Sigmoid colon (tissue), 7 donors: Measurements from ENCODE around the gene CLIC4. TPM values are rescaled to one million over a fixed set of nuclear protein-coding genes. Genes with fewer than 3 reads are reported as not detected.
"Not testable (repeated sequence)": the region's sequence is repeated elsewhere in the genome, so short reads cannot be mapped to it uniquely, and the experiment has no call there.

ENCODE experiments used
- DNase-seq: peaks from one replicate; pipeline ENCODE4 v3.0.0-alpha.2; 2019
- H3K27ac ChIP-seq, 4 donors: fragments of 200-600 bp; sonication (generic); one replicate each; pipeline ENCODE4 v1.5.1; 2016 to 2019; ENCODE audit warnings: mild to moderate bottlenecking in 1 of 4
- H3K27me3 ChIP-seq, 3 donors: fragments of 200-600 bp; sonication (generic); one replicate each; pipeline ENCODE4 v1.5.1; 2019; ENCODE audit warnings: mild to moderate bottlenecking in 1 of 3
- H3K36me3 ChIP-seq, 4 donors: fragments of 200-600 bp; sonication (generic); one replicate each; pipeline ENCODE4 v1.5.1; 2016 to 2019
- H3K4me1 ChIP-seq, 4 donors: fragments of 200-600 bp; sonication (generic); one replicate each; pipeline ENCODE4 v1.5.1; 2017 to 2019
- H3K4me3 ChIP-seq, 4 donors: fragments of 200-600 bp; sonication (generic); one replicate each; pipeline ENCODE4 v1.5.1; 2017 to 2019; ENCODE audit warnings: mild to moderate bottlenecking in 2 of 4, moderate library complexity in 1 of 4
- H3K9me3 ChIP-seq, 4 donors: fragments of 200-600 bp in 3 of 4; sonication (generic) in 3 of 4; one replicate each; pipeline versions ENCODE4 v1.5.1 to v1.6.1; 2013 to 2019
- EP300 ChIP-seq, 4 donors: sonication (generic); formaldehyde crosslinking; IDR thresholded peaks; one replicate each; pipeline ENCODE4 v1.6.1; 2017; ENCODE audit warnings: antibody characterized with exemption in 4 of 4
- POLR2A ChIP-seq, 2 donors: fragments of 450-650 bp; IDR thresholded peaks; one replicate each; pipeline ENCODE4 v1.6.1; 2016; ENCODE audit warnings: antibody characterized with exemption in 2 of 2, mild to moderate bottlenecking in 2 of 2, moderate library complexity in 2 of 2
- POLR2AphosphoS5 ChIP-seq, 4 donors: sonication (generic); formaldehyde crosslinking; IDR thresholded peaks; one replicate each; pipeline ENCODE4 v1.6.1; 2017; ENCODE audit warnings: antibody characterized with exemption in 4 of 4
- WGBS, 2 donors: extraction: QIAGEN DNeasy Blood & Tissue Kit; methylation state at CpG; one replicate each; pipeline ENCODE4 v1.1.7; 2013; 5-methylcytosine and 5-hydroxymethylcytosine counted together
- intact Hi-C: fragments of 100-400 bp; cut with DNase I; formaldehyde crosslinking; loops from one replicate; pipeline ENCODE4 v1.15.1; 2023
- polyA plus RNA-seq, 3 donors: library from polyadenylated mRNA; stranded (reverse); fragments of 200-250 nt; gene quantifications; one replicate each; pipeline ENCODE4 v1.2.3, GENCODE V29; 2013
- total RNA-seq, 4 donors: library from RNA; depleted of rRNA; stranded (reverse); fragments of >200 nt; gene quantifications; one replicate each; pipeline ENCODE4 v1.1.0, GENCODE V29; 2016
- TF ChIP-seq, protein P1 (sequence below), 4 experiments: fragments of 450-650 bp in 3 of 4; fragments of 200-600 bp in 1 of 4; IDR thresholded peaks; one replicate each; pipeline ENCODE4 v1.5.1; 2016 to 2019; ENCODE audit warnings: antibody characterized with exemption in 4 of 4, mild to moderate bottlenecking in 3 of 4, moderate library complexity in 2 of 4
- donor health status: healthy with polysubstance abuse.
- donor health status: Bipolar disorder and iron deficiency.
- donor health status: healthy.

The CLIC4 gene
- total and polyA plus RNA-seq, 7 donors: 37.8 to 443 (median 334) TPM

DNA sequence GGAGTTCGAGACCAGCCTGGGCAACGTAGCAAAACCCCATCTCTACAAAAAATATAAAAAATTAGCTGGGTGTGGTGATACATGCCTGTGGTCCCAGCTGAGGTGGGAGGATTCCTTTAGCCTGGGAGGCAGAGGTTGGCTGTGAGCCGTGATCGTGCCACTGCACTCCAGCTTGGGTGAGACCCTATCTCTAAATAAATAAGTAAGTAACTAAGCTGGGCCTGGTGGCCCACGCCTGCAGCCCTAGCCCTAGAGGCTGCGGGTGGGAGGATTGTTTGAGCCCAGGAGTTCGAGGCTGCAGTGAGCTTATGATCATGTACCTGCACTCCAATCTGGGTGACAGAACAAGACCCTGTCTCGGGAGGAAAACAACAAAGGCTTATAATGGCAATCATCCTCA lies 4.6 kb downstream of the CLIC4 start:
- no peak for DNase-seq
- H3K36me3 ChIP-seq: no peaks in the 10 kb centered on the region
- H3K4me1 ChIP-seq: peaks cover 0 to 76% (median 73%) of the 10 kb centered on the region in 4 donors
- H3K4me3 ChIP-seq: no peak overlapping the region
- H3K27me3 ChIP-seq: no peaks in the 10 kb centered on the region
- TF ChIP-seq POLR2A (IDR thresholded peaks at IDR 0.05): no peak
- TF ChIP-seq, protein P1, sequence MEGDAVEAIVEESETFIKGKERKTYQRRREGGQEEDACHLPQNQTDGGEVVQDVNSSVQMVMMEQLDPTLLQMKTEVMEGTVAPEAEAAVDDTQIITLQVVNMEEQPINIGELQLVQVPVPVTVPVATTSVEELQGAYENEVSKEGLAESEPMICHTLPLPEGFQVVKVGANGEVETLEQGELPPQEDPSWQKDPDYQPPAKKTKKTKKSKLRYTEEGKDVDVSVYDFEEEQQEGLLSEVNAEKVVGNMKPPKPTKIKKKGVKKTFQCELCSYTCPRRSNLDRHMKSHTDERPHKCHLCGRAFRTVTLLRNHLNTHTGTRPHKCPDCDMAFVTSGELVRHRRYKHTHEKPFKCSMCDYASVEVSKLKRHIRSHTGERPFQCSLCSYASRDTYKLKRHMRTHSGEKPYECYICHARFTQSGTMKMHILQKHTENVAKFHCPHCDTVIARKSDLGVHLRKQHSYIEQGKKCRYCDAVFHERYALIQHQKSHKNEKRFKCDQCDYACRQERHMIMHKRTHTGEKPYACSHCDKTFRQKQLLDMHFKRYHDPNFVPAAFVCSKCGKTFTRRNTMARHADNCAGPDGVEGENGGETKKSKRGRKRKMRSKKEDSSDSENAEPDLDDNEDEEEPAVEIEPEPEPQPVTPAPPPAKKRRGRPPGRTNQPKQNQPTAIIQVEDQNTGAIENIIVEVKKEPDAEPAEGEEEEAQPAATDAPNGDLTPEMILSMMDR (IDR thresholded peaks at IDR 0.05): no peak
- TF ChIP-seq EP300 (IDR thresholded peaks at IDR 0.05): no peak
- TF ChIP-seq POLR2AphosphoS5 (IDR thresholded peaks at IDR 0.05): no peak
- H3K27ac ChIP-seq: peak overlapping the region; percentile 95 to 100 (median 99)
- H3K9me3 ChIP-seq: no peaks in the 10 kb centered on the region
- WGBS, 2 donors: 91 to 94% methylated on average over 8 of the region's 8 CpGs
- intact Hi-C loops: loop anchor here (5.0 kb wide), 2 partner anchors 58 to 108 kb away; partner anchors contain the start of gene SRRM1

DNA sequence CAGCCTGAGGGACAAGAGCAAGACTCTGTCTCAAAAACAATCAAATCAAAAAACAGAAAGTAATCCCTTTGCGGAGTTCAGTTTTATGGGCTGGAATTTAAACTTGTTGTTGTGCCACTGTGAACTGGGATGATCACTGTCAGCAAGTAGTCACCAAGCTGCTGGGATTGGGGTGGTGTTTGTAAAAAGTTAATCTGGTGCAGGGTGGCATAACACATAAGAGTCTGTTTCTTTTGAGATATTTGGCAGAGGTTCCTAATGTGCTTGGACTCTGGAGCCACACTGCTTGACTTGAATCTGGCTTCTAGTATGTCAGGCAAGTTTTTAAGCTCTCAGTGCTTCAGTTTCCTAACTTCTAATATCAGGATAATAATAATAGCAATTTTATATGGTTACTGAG lies 6.6 kb downstream of the CLIC4 start:
- H3K4me1 ChIP-seq: peaks cover 0 to 78% (median 73%) of the 10 kb centered on the region in 4 donors
- H3K27me3 ChIP-seq: no peaks in the 10 kb centered on the region
- intact Hi-C loops: no loop called here
- no peak for TF ChIP-seq POLR2A (IDR thresholded peaks at IDR 0.05)
- peak in 1 of 4 donors; percentile 21 for TF ChIP-seq POLR2AphosphoS5 (IDR thresholded peaks at IDR 0.05)
- no peaks in the 10 kb centered on the region for H3K9me3 ChIP-seq
- 78 to 86% methylated on average over 1 of the region's 1 CpG for WGBS, 2 donors
- peak overlapping the region; percentile 30 to 99 (median 62) for H3K27ac ChIP-seq
- DNase-seq: no peak
- H3K4me3 ChIP-seq: peak overlapping the region in 1 of 4 donors; percentile 17
- H3K36me3 ChIP-seq: no peaks in the 10 kb centered on the region

DNA sequence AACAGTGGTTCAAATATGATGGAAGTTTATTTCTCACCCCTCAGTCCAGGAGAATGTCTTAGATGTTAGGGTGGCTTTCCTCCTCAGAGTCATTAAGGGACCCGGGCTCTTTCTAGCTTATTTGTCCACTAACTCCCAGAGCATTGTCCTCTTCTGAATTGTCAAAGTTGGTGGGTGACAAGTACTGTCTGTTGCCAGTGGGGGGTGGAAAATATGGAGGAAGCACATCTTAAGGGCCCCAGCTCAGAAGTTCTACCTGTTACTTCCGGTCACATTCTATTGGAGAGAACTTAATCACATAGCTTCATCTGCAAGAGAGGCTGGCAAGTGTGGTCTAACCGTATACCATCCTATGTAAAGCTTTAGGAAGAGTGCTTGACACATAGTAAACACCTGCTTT lies 7.1 kb downstream of the CLIC4 start:
- peak overlapping the region; percentile 30 to 99 (median 62) for H3K27ac ChIP-seq
- H3K36me3 ChIP-seq: no peaks in the 10 kb centered on the region
- no peak for DNase-seq
- no peaks in the 10 kb centered on the region for H3K9me3 ChIP-seq
- no peaks in the 10 kb centered on the region for H3K27me3 ChIP-seq
- H3K4me3 ChIP-seq: peak overlapping the region in 1 of 4 donors; percentile 17
- intact Hi-C loops: no loop called here
- H3K4me1 ChIP-seq: peaks cover 0 to 73% (median 70%) of the 10 kb centered on the region in 4 donors
- WGBS, 2 donors: 74 to 85% methylated on average over 3 of the region's 3 CpGs
- TF ChIP-seq POLR2AphosphoS5 (IDR thresholded peaks at IDR 0.05) (no peak), EP300 (IDR thresholded peaks at IDR 0.05) (no peak), POLR2A (IDR thresholded peaks at IDR 0.05) (no peak)
- TF ChIP-seq, protein P1 (IDR thresholded peaks at IDR 0.05): no peak

DNA sequence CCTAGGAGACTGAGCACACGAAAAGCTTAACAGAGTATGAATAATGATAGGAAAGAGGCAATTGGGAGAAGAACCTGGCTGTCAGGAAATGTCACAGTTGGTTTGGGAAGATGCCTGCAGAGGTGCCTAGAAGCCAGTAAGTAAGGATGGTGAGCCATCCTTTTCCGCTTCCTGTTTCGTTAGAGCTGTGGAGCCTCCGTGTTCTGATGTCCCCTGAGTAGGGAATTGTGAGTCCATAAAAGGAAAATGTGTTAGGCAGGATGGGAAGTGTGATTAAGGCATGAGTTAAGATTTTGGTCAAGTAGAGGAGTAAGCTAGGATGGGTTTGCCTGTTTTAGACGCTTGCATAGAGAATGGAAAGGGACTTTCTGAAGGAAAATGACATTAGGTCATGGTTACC lies 9.0 kb downstream of the CLIC4 start:
- no peaks in the 10 kb centered on the region for H3K36me3 ChIP-seq
- H3K4me1 ChIP-seq: peaks cover 0 to 71% (median 57%) of the 10 kb centered on the region in 4 donors
- intact Hi-C loops: no loop called here
- no peak overlapping the region for H3K4me3 ChIP-seq
- no peaks in the 10 kb centered on the region for H3K27me3 ChIP-seq
- peak in 1 of 4 donors; percentile 18 for TF ChIP-seq POLR2AphosphoS5 (IDR thresholded peaks at IDR 0.05)
- TF ChIP-seq POLR2A (IDR thresholded peaks at IDR 0.05): no peak
- WGBS, 2 donors: 84 to 87% methylated on average over 5 of the region's 5 CpGs
- DNase-seq: no peak
- no peaks in the 10 kb centered on the region for H3K9me3 ChIP-seq
- H3K27ac ChIP-seq: peak overlapping the region in 2 of 4 donors; percentile 34 to 99

DNA sequence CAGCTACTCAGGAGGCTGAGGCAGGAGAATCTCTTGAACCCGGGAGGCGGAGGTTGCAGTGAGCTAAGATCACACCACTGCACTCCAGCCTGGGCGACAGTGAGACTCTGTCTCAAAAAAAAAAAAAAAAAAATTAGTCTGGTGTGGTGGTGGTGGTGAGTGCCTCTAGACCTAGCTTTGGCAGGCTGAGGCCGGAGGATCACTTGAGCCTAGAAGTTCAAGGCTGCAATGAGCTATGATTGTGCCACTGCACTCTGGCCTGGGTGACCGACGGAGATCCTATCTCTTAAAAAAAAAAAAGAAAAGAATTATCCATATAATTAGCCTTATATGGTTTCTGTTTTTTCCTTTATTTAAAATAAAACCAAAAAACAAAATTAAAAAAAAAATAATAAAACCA lies 10.1 kb downstream of the CLIC4 start:
- H3K36me3 ChIP-seq, H3K27me3 ChIP-seq, DNase-seq, H3K4me3 ChIP-seq, H3K9me3 ChIP-seq, intact Hi-C loops: not testable (repeated sequence)
- WGBS, 2 donors: 97 to 98% methylated on average over 6 of the region's 6 CpGs
- Histone ChIP-seq H3K4me1 (peaks cover 0 to 67% (median 58%) of the 10 kb centered on the region in 4 donors), H3K27ac (peak overlapping the region in 1 of 4 donors; percentile 99)

DNA sequence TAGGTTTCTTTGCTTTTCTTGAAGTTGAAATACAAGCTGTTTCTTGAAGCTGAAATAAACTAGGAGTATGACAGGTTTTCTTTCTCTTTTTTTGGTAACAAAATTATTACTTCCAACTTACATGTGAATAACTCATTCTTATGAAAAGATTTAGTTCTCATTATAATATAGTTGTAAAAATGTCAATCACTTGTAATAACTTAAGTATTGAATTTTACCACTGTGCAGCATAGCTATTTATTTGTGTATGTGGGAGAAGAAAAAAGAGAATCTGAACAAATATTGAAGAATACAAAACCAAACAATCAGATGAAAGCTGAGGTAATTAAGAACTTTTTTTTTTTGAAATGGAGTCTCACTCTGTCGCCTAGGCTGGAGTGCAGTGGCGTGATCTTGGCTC lies 11.1 kb downstream of the CLIC4 start:
- Histone ChIP-seq H3K27me3 (no peaks in the 10 kb centered on the region), H3K9me3 (no peaks in the 10 kb centered on the region), H3K36me3 (no peaks in the 10 kb centered on the region), H3K4me1 (peaks cover 0 to 69% (median 55%) of the 10 kb centered on the region in 4 donors), H3K27ac (no peak overlapping the region), H3K4me3 (no peak overlapping the region)
- DNase-seq: no peak
- 93 to 96% methylated on average over 2 of the region's 2 CpGs for WGBS, 2 donors
- TF ChIP-seq POLR2A (IDR thresholded peaks at IDR 0.05) (no peak), POLR2AphosphoS5 (IDR thresholded peaks at IDR 0.05) (no peak), EP300 (IDR thresholded peaks at IDR 0.05) (no peak)
- TF ChIP-seq, protein P1 (IDR thresholded peaks at IDR 0.05): no peak
- intact Hi-C loops: no loop called here
